K562 (cell line): Measurements from ENCODE around the gene SNRPA. TPM values are rescaled to one million over a fixed set of nuclear protein-coding genes. Genes with fewer than 3 reads are reported as not detected.

Experiments
- CHD4 ChIP-seq: fragments of 200-600 bp; sonication (generic); IDR thresholded peaks from 3 replicates; pipeline ENCODE4 v1.6.1; 2012; ENCODE audit warnings: low read depth, mild to moderate bottlenecking, mixed read lengths, low read length, inconsistent platforms; ENCODE audit not compliant: insufficient read depth, insufficient replicate concordance, poor library complexity, severe bottlenecking
- E2F8 ChIP-seq: fragments of 450-650 bp; IDR thresholded peaks from 2 replicates; pipeline ENCODE4 v1.7.1; 2018; ENCODE audit warnings: mild to moderate bottlenecking, low read depth; ENCODE audit not compliant: partially characterized antibody
- HDAC2 ChIP-seq: fragments of 450-650 bp; IDR thresholded peaks from 2 replicates; pipeline ENCODE4 v1.6.1; 2016; ENCODE audit warnings: mild to moderate bottlenecking
- MAFF ChIP-seq: IDR thresholded peaks from 2 replicates; pipeline ENCODE4 v1.6.1; 2012; ENCODE audit warnings: low read length, improper control_type of control experiment
- SMAD4 ChIP-seq: fragments of 250-450 bp; sonication (Bioruptor Pico); conservative IDR thresholded peaks from 2 replicates; pipeline ENCODE4 v1.8.0; 2021; ENCODE audit warnings: inconsistent platforms, mild to moderate bottlenecking, moderate library complexity
- ZFPM2 ChIP-seq: fragments of 250-450 bp; sonication (Bioruptor Pico); IDR thresholded peaks from 2 replicates; pipeline ENCODE4 v1.5.1; 2022; ENCODE audit warnings: mild to moderate bottlenecking
- ZNF23 ChIP-seq: fragments of 250-450 bp; sonication (Bioruptor Pico); IDR thresholded peaks from 2 replicates; pipeline ENCODE4 v1.4.0; 2020; ENCODE audit warnings: mild to moderate bottlenecking
- polyA plus RNA-seq, 8 experiments: library from polyadenylated mRNA; depleted of rRNA in 4 of 8; stranded (reverse) in 5 of 8; unstranded in 3 of 8; fragments of >200 nt; fragmentation: Nextera tagmentation in 2 of 8; fragmentation: Illumina TruSeq in 1 of 8; extraction: Ambion mirVana in 2 of 8; extraction: Trizol in 1 of 8; gene quantifications; 2 replicates each; pipeline versions ENCODE4 v1.2.1 to v1.2.3, GENCODE V29; 2011 to 2014; ENCODE audit warnings: inconsistent platforms in 1 of 8, missing spikeins in 1 of 8
- total RNA-seq, 7 experiments: library from RNA; depleted of rRNA in 6 of 7; stranded (reverse); fragments of >200 nt in 6 of 7; fragmentation: Illumina TruSeq in 2 of 7; extraction: Trizol in 2 of 7; gene quantifications; 2 replicates each; pipeline versions ENCODE4 v1.2.1 to v1.2.3, GENCODE V29; 2011 to 2021; ENCODE audit warnings: low replicate concordance in 1 of 7
- TF ChIP-seq, protein P1 (sequence below), 2 experiments: fragments of 450-650 bp in 1 of 2; sonication (generic) in 1 of 2; formaldehyde crosslinking in 1 of 2; IDR thresholded peaks; 2 replicates each; pipeline versions ENCODE4 v1.7.1 to v1.9.0; 2016 to 2022; ENCODE audit warnings: inconsistent platforms in 1 of 2, mild to moderate bottlenecking in 1 of 2, missing genetic modification reagents in 1 of 2
- TF ChIP-seq, protein P2 (sequence below): IDR thresholded peaks from 3 replicates; pipeline ENCODE4 v1.6.1; 2011; ENCODE audit warnings: borderline replicate concordance, mild to moderate bottlenecking, moderate library complexity; ENCODE audit not compliant: insufficient read length; ENCODE audit errors: extremely low read depth

SNRPA gene
- total and polyA plus RNA-seq, 9 of the 15 experiments (the other 6 are each of a cell fraction or from before 2014, with no cell fraction given) = 16.3 to 311 (median 193) TPM

GRCh38 chr19:40777937-40778705, 27.1 kb downstream of the SNRPA start, which contains the start of gene RAB4B (continued):
- TF ChIP-seq, protein P1, sequence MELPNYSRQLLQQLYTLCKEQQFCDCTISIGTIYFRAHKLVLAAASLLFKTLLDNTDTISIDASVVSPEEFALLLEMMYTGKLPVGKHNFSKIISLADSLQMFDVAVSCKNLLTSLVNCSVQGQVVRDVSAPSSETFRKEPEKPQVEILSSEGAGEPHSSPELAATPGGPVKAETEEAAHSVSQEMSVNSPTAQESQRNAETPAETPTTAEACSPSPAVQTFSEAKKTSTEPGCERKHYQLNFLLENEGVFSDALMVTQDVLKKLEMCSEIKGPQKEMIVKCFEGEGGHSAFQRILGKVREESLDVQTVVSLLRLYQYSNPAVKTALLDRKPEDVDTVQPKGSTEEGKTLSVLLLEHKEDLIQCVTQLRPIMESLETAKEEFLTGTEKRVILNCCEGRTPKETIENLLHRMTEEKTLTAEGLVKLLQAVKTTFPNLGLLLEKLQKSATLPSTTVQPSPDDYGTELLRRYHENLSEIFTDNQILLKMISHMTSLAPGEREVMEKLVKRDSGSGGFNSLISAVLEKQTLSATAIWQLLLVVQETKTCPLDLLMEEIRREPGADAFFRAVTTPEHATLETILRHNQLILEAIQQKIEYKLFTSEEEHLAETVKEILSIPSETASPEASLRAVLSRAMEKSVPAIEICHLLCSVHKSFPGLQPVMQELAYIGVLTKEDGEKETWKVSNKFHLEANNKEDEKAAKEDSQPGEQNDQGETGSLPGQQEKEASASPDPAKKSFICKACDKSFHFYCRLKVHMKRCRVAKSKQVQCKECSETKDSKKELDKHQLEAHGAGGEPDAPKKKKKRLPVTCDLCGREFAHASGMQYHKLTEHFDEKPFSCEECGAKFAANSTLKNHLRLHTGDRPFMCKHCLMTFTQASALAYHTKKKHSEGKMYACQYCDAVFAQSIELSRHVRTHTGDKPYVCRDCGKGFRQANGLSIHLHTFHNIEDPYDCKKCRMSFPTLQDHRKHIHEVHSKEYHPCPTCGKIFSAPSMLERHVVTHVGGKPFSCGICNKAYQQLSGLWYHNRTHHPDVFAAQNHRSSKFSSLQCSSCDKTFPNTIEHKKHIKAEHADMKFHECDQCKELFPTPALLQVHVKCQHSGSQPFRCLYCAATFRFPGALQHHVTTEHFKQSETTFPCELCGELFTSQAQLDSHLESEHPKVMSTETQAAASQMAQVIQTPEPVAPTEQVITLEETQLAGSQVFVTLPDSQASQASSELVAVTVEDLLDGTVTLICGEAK (IDR thresholded peaks at IDR 0.05) = peak; percentile 84
- TF ChIP-seq, protein P1 (CRISPR knock-in tag; IDR thresholded peaks at IDR 0.05) = no peak
- TF ChIP-seq HDAC2 (no peak), CHD4 (no peak), ZFPM2 (no peak), MAFF (no peak), E2F8 (peak; percentile 85), SMAD4 (CRISPR knock-in tag) (no peak), ZNF23 (CRISPR knock-in tag) (no peak)
- TF ChIP-seq, protein P2, sequence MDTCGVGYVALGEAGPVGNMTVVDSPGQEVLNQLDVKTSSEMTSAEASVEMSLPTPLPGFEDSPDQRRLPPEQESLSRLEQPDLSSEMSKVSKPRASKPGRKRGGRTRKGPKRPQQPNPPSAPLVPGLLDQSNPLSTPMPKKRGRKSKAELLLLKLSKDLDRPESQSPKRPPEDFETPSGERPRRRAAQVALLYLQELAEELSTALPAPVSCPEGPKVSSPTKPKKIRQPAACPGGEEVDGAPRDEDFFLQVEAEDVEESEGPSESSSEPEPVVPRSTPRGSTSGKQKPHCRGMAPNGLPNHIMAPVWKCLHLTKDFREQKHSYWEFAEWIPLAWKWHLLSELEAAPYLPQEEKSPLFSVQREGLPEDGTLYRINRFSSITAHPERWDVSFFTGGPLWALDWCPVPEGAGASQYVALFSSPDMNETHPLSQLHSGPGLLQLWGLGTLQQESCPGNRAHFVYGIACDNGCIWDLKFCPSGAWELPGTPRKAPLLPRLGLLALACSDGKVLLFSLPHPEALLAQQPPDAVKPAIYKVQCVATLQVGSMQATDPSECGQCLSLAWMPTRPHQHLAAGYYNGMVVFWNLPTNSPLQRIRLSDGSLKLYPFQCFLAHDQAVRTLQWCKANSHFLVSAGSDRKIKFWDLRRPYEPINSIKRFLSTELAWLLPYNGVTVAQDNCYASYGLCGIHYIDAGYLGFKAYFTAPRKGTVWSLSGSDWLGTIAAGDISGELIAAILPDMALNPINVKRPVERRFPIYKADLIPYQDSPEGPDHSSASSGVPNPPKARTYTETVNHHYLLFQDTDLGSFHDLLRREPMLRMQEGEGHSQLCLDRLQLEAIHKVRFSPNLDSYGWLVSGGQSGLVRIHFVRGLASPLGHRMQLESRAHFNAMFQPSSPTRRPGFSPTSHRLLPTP = no peak
